Measurements from ENCODE around the gene PPP3CA. TPM values are rescaled to one million over a fixed set of nuclear protein-coding genes. Genes with fewer than 3 reads are reported as not detected.

The PPP3CA gene
- total RNA-seq, 2 donors from 2014 or later, result 36.6 to 39.2 TPM

DNA sequence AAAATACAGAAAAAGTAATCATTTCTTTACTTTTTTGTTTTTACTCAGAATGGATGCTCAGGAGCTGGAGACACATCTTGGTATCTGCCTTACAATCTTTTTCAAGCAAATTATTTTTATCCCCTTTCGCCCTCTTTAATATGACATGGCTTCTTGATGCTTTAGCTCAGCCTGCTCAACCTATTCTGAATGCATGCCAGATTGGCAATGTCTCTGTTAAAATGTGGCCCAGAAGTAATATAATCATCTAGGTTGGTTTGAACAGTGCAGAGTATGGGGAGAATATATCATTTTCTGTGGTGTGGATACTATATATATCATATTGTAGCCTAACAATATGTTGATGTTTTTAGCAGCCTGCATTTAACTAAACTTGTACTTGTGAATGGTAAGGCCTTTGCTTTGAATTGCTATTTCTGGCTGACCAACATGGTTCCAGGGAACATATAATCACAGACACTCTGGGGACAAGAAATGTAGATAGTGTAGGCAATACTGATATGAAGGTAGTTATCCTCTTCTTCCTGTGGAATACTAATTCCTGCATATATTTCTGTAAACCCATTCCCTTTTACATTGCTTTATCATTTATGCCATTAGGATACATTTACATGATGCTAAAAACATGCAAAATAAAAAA is 282.7 kb downstream of the PPP3CA start:
- Histone ChIP-seq H3K9me3 (ENCODE audit: control insufficient read depth, low read length) (no peaks in the 10 kb centered on the region), H3K27me3 (ENCODE audit: control insufficient read depth, insufficient read depth, low read length, poor library complexity, severe bottlenecking) (no peaks in the 10 kb centered on the region), H3K27ac (ENCODE audit: low read depth, low read length) (no peak overlapping the region), H3K36me3 (ENCODE audit: control insufficient read depth, insufficient read depth, low read length) (no peaks in the 10 kb centered on the region), H3K9ac (ENCODE audit: extremely low read depth, low read length, poor library complexity, severe bottlenecking) (no peak overlapping the region), H3K4me1 (ENCODE audit: control insufficient read depth, insufficient read depth, low read length) (no peaks in the 10 kb centered on the region), H3K4me3 (ENCODE audit: low read length) (no peak overlapping the region)
- WGBS, 2 experiments (ENCODE audit: insufficient coverage in 1 of 2, insufficient read length in 1 of 2), result 100% methylated on average over 1 of the region's 1 CpG
- no peak overlapping the region for H3K27ac Mint-ChIP-seq
- TF ChIP-seq, protein P1, sequence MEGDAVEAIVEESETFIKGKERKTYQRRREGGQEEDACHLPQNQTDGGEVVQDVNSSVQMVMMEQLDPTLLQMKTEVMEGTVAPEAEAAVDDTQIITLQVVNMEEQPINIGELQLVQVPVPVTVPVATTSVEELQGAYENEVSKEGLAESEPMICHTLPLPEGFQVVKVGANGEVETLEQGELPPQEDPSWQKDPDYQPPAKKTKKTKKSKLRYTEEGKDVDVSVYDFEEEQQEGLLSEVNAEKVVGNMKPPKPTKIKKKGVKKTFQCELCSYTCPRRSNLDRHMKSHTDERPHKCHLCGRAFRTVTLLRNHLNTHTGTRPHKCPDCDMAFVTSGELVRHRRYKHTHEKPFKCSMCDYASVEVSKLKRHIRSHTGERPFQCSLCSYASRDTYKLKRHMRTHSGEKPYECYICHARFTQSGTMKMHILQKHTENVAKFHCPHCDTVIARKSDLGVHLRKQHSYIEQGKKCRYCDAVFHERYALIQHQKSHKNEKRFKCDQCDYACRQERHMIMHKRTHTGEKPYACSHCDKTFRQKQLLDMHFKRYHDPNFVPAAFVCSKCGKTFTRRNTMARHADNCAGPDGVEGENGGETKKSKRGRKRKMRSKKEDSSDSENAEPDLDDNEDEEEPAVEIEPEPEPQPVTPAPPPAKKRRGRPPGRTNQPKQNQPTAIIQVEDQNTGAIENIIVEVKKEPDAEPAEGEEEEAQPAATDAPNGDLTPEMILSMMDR (conservative IDR thresholded peaks at IDR 0.05), result no peak
- H3K27me3 Mint-ChIP-seq (ENCODE audit: insufficient read depth), result no peaks in the 10 kb centered on the region
- no peak overlapping the region for H3K4me3 Mint-ChIP-seq
- no peaks in the 10 kb centered on the region for H3K36me3 Mint-ChIP-seq (ENCODE audit: low read depth)
- DNase-seq, result no peak
- H3K4me1 Mint-ChIP-seq, result peaks cover 4% of the 10 kb centered on the region
- no peaks in the 10 kb centered on the region for H3K9me3 Mint-ChIP-seq

DNA sequence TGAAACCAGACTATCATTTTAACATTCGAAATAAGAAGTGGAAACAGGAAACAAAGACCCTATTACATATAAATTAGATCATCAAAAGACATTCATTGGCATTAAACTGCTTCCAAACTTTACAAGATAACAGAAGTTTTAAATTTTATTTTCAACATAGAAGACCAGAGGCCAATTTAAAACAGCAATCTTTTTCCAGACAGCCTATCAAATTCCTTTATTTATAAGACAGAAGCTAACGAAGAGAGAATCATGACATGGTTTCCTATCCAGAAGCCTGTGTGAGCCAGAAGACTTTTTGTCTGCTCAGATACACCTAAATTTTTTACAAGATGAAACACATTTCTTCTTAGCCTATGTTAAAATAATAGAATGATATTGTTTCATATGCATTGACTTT is 291.9 kb downstream of the PPP3CA start:
- H3K27ac Mint-ChIP-seq, result no peak overlapping the region

DNA sequence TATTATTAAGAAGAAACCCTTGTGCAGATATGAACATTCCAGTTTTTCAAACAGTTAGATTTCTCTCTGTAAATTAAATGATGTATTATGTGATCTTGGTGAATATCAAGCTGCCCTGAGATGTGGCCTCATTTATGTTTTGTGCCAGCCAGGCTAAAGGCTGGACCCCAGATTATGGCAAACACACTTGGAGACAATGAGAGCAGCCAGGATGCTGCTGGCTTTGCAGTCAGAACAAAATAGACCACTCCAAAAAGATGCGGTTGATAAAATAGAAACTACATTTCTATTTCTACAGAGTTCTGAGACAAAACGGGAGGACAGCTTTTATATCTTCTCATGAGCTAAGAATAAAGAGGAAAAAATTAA is 296.5 kb downstream of the PPP3CA start:
- no peak overlapping the region for H3K4me3 ChIP-seq (ENCODE audit: low read length)
- TF ChIP-seq, protein P1 (conservative IDR thresholded peaks at IDR 0.05), result no peak
- H3K27me3 ChIP-seq (ENCODE audit: control insufficient read depth, insufficient read depth, low read length, poor library complexity, severe bottlenecking), result no peaks in the 10 kb centered on the region
- H3K4me1 Mint-ChIP-seq, result peaks cover 2% of the 10 kb centered on the region
- no peaks in the 10 kb centered on the region for H3K36me3 Mint-ChIP-seq (ENCODE audit: low read depth)
- H3K4me1 ChIP-seq (ENCODE audit: control insufficient read depth, insufficient read depth, low read length), result no peaks in the 10 kb centered on the region
- H3K36me3 ChIP-seq (ENCODE audit: control insufficient read depth, insufficient read depth, low read length), result no peaks in the 10 kb centered on the region
- H3K9ac ChIP-seq (ENCODE audit: extremely low read depth, low read length, poor library complexity, severe bottlenecking), result no peak overlapping the region
- H3K27ac Mint-ChIP-seq, result no peak overlapping the region
- no peak for DNase-seq
- WGBS, 2 experiments (ENCODE audit: insufficient coverage in 1 of 2, insufficient read length in 1 of 2), result 100% methylated on average over 2 of the region's 2 CpGs; no CpG with 5 or more reads in 1 of the 2 experiments
- H3K4me3 Mint-ChIP-seq, result no peak overlapping the region
- H3K27me3 Mint-ChIP-seq (ENCODE audit: insufficient read depth), result no peaks in the 10 kb centered on the region
- no peak overlapping the region for H3K27ac ChIP-seq (ENCODE audit: low read depth, low read length)
- H3K9me3 Mint-ChIP-seq, result no peaks in the 10 kb centered on the region
- no peaks in the 10 kb centered on the region for H3K9me3 ChIP-seq (ENCODE audit: control insufficient read depth, low read length)

More for the DNA sequence above, 291.9 kb downstream of the PPP3CA start:
- Histone ChIP-seq H3K4me1 (ENCODE audit: control insufficient read depth, insufficient read depth, low read length) (no peaks in the 10 kb centered on the region), H3K36me3 (ENCODE audit: control insufficient read depth, insufficient read depth, low read length) (no peaks in the 10 kb centered on the region), H3K9ac (ENCODE audit: extremely low read depth, low read length, poor library complexity, severe bottlenecking) (no peak overlapping the region), H3K27ac (ENCODE audit: low read depth, low read length) (no peak overlapping the region), H3K4me3 (ENCODE audit: low read length) (no peak overlapping the region), H3K9me3 (ENCODE audit: control insufficient read depth, low read length) (no peaks in the 10 kb centered on the region), H3K27me3 (ENCODE audit: control insufficient read depth, insufficient read depth, low read length, poor library complexity, severe bottlenecking) (no peaks in the 10 kb centered on the region)
- Mint-ChIP-seq H3K36me3 (ENCODE audit: low read depth) (no peaks in the 10 kb centered on the region), H3K9me3 (no peaks in the 10 kb centered on the region), H3K4me1 (no peaks in the 10 kb centered on the region), H3K4me3 (no peak overlapping the region), H3K27me3 (ENCODE audit: insufficient read depth) (no peaks in the 10 kb centered on the region)
- TF ChIP-seq, protein P1 (conservative IDR thresholded peaks at IDR 0.05), result no peak
- no peak for DNase-seq
- WGBS, 2 experiments (ENCODE audit: insufficient coverage in 1 of 2, insufficient read length in 1 of 2), result 93% methylated on average over 2 of the region's 2 CpGs
